Adipocyte (in vitro differentiated cells): ENCODE data around the gene COG5.

ENCODE experiments used
- DNase-seq: peaks from one replicate; pipeline ENCODE4 v3.0.0-alpha.2; 2015; ENCODE audit warnings: low read depth
- H3K27me3 ChIP-seq: replicated peaks from 2 replicates; pipeline ENCODE4 v1.7.0; 2013; ENCODE audit warnings: mild to moderate bottlenecking, low read length, moderate library complexity; ENCODE audit not compliant: control insufficient read depth, insufficient read depth
- H3K36me3 ChIP-seq: 2 replicates; pipeline ENCODE4 v1.7.0; 2013; ENCODE audit warnings: low read length, mild to moderate bottlenecking, moderate library complexity; ENCODE audit not compliant: control insufficient read depth, insufficient read depth, severe bottlenecking
- H3K4me1 ChIP-seq: 2 replicates; pipeline ENCODE4 v1.7.0; 2013; ENCODE audit warnings: mild to moderate bottlenecking, low read length, moderate library complexity; ENCODE audit not compliant: control insufficient read depth, insufficient read depth
- H3K4me3 ChIP-seq: 2 replicates; pipeline ENCODE4 v1.7.0; 2013; ENCODE audit warnings: mild to moderate bottlenecking, low read length, moderate library complexity
- H3K9ac ChIP-seq: 2 replicates; pipeline ENCODE4 v1.7.0; 2013; ENCODE audit warnings: mild to moderate bottlenecking, low read length, moderate library complexity
- H3K9me3 ChIP-seq: 2 replicates; pipeline ENCODE4 v1.7.0; 2013; ENCODE audit warnings: mild to moderate bottlenecking, low read length, moderate library complexity; ENCODE audit not compliant: control insufficient read depth

The COG5 gene

GRCh38 chr7:107503687-107504086 is 60.0 kb downstream of the COG5 start:
- H3K9ac ChIP-seq = no peak overlapping the region
- H3K4me3 ChIP-seq = no peak overlapping the region
- peaks cover 4% of the 10 kb centered on the region for H3K4me1 ChIP-seq
- H3K9me3 ChIP-seq = no peaks in the 10 kb centered on the region
- no peaks in the 10 kb centered on the region for H3K36me3 ChIP-seq
- H3K27me3 ChIP-seq = no peaks in the 10 kb centered on the region
- no peak for DNase-seq

GRCh38 chr7:107502797-107503196 is 60.9 kb downstream of the COG5 start:
- Histone ChIP-seq H3K9me3 (no peaks in the 10 kb centered on the region), H3K27me3 (no peaks in the 10 kb centered on the region), H3K4me3 (no peak overlapping the region), H3K9ac (no peak overlapping the region), H3K36me3 (no peaks in the 10 kb centered on the region), H3K4me1 (peaks cover 4% of the 10 kb centered on the region)
- no peak for DNase-seq

GRCh38 chr7:107502154-107502553 is 61.6 kb downstream of the COG5 start:
- peaks cover 4% of the 10 kb centered on the region for H3K4me1 ChIP-seq
- no peak for DNase-seq
- H3K4me3 ChIP-seq = no peak overlapping the region
- no peaks in the 10 kb centered on the region for H3K36me3 ChIP-seq
- no peaks in the 10 kb centered on the region for H3K27me3 ChIP-seq
- no peak overlapping the region for H3K9ac ChIP-seq
- no peaks in the 10 kb centered on the region for H3K9me3 ChIP-seq

GRCh38 chr7:107501593-107501992 is 62.1 kb downstream of the COG5 start:
- H3K4me3 ChIP-seq = no peak overlapping the region
- H3K36me3 ChIP-seq = no peaks in the 10 kb centered on the region
- no peaks in the 10 kb centered on the region for H3K9me3 ChIP-seq
- DNase-seq = peak; percentile 43
- no peaks in the 10 kb centered on the region for H3K27me3 ChIP-seq
- peaks cover 4% of the 10 kb centered on the region for H3K4me1 ChIP-seq
- no peak overlapping the region for H3K9ac ChIP-seq

GRCh38 chr7:107499731-107500130 is 64.0 kb downstream of the COG5 start:
- Histone ChIP-seq H3K4me3 (no peak overlapping the region), H3K9me3 (no peaks in the 10 kb centered on the region), H3K36me3 (no peaks in the 10 kb centered on the region), H3K4me1 (peaks cover 4% of the 10 kb centered on the region), H3K9ac (no peak overlapping the region), H3K27me3 (no peaks in the 10 kb centered on the region)
- DNase-seq = no peak

GRCh38 chr7:107495516-107495915 is 68.2 kb downstream of the COG5 start:
- Histone ChIP-seq H3K36me3 (no peaks in the 10 kb centered on the region), H3K4me1 (peaks cover 4% of the 10 kb centered on the region), H3K27me3 (no peaks in the 10 kb centered on the region), H3K4me3 (no peak overlapping the region), H3K9me3 (no peaks in the 10 kb centered on the region), H3K9ac (no peak overlapping the region)
- DNase-seq = peak; percentile 43

- Histone ChIP-seq H3K4me3 (no peak overlapping the region), H3K9me3 (no peaks in the 10 kb centered on the region), H3K36me3 (no peaks in the 10 kb centered on the region), H3K9ac (no peak overlapping the region), H3K27me3 (no peaks in the 10 kb centered on the region), H3K4me1 (peaks cover 3% of the 10 kb centered on the region)
- no peak for DNase-seq
Observed at GRCh38 chr7:107494884-107495283, 68.8 kb downstream of the COG5 start.

GRCh38 chr7:107494315-107494751 is 69.4 kb downstream of the COG5 start:
- DNase-seq = no peak
- no peaks in the 10 kb centered on the region for H3K27me3 ChIP-seq
- H3K4me1 ChIP-seq = no peaks in the 10 kb centered on the region
- no peak overlapping the region for H3K9ac ChIP-seq
- no peak overlapping the region for H3K4me3 ChIP-seq
- H3K36me3 ChIP-seq = no peaks in the 10 kb centered on the region
- H3K9me3 ChIP-seq = no peaks in the 10 kb centered on the region

- no peaks in the 10 kb centered on the region for H3K4me1 ChIP-seq
Observed at GRCh38 chr7:107492875-107493274, 70.8 kb downstream of the COG5 start.

GRCh38 chr7:107486041-107486440 is 77.7 kb downstream of the COG5 start:
- H3K9me3 ChIP-seq = no peaks in the 10 kb centered on the region
- H3K4me3 ChIP-seq = no peak overlapping the region
- no peak for DNase-seq
- no peaks in the 10 kb centered on the region for H3K4me1 ChIP-seq
- no peaks in the 10 kb centered on the region for H3K27me3 ChIP-seq
- no peaks in the 10 kb centered on the region for H3K36me3 ChIP-seq
- H3K9ac ChIP-seq = no peak overlapping the region

More at GRCh38 chr7:107492875-107493274, 70.8 kb downstream of the COG5 start:
- no peaks in the 10 kb centered on the region for H3K36me3 ChIP-seq
- no peak for DNase-seq
- H3K27me3 ChIP-seq = no peaks in the 10 kb centered on the region
- H3K4me3 ChIP-seq = no peak overlapping the region
- H3K9me3 ChIP-seq = no peaks in the 10 kb centered on the region
- H3K9ac ChIP-seq = no peak overlapping the region

- Histone ChIP-seq H3K27me3 (no peaks in the 10 kb centered on the region), H3K9ac (no peak overlapping the region), H3K4me1 (no peaks in the 10 kb centered on the region), H3K4me3 (no peak overlapping the region), H3K36me3 (no peaks in the 10 kb centered on the region), H3K9me3 (no peaks in the 10 kb centered on the region)
- DNase-seq = no peak
Observed at GRCh38 chr7:107482571-107482970, 81.1 kb downstream of the COG5 start.

- no peaks in the 10 kb centered on the region for H3K9me3 ChIP-seq
- DNase-seq = no peak
- no peaks in the 10 kb centered on the region for H3K36me3 ChIP-seq
Observed at GRCh38 chr7:107480932-107481331, 82.8 kb downstream of the COG5 start.

More at GRCh38 chr7:107480932-107481331, 82.8 kb downstream of the COG5 start:
- no peaks in the 10 kb centered on the region for H3K4me1 ChIP-seq
- no peak overlapping the region for H3K9ac ChIP-seq
- no peaks in the 10 kb centered on the region for H3K27me3 ChIP-seq
- H3K4me3 ChIP-seq = peak overlapping the region; percentile 20
